ENCODE measurements around the gene SUMF1.

SUMF1 gene

DNA sequence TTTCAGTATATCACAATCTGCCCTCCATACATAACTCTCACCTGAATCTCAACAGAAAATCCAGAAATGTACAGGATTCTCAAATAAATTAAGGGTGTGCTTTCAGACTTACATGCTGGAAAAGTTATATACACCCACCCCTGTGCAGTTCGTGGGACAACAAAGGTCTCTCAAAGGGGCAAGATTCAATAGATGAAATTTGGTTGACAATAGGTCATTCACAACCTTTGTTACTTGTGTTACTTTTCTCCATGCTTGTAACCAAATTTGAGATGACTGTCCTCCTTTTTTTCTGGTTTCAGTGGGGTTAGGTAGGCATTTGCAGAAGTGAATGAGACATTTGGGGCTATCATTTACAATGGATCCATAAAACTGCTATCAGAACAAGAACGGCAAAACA lies 91.2 kb downstream of the SUMF1 start:
- no peak for DNase-seq

DNA sequence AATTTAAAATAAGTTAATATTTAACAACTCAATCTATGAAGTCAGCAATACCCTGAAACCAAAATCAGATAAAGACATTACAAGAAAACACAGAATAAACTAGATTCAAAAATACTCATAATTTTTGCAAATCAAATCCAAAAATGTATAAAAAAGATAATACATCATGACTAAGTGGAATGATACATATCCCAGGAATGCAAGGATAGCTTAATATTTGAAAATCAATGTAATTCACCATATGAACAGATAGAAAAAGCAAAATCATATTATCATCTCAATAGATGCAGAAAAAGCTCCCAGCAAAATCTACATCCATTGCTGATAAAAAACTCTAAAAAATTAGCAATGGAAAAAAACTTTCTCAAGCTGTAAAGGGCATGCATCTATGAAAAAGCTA lies 93.4 kb downstream of the SUMF1 start:
- DNase-seq: no peak

DNA sequence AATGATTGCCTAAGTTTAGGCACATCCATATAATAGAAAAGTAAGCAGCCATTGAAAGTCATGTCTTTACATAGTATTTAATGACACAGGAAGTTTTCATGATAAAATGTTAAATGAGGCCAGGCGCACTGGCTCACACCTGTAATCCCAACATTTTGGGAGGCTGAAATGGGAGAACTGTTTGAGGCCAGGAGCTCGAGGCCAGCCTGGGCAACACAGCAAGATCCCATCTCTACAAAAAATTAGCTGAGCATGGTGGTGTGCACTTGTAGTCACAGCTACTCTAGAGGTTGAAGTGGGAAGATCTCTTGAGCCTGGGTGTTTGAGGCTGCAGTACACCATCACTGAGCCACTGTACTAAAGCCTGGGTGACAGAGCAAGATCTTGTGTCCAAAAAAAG lies 104.5 kb downstream of the SUMF1 start:
- no peak for DNase-seq

DNA sequence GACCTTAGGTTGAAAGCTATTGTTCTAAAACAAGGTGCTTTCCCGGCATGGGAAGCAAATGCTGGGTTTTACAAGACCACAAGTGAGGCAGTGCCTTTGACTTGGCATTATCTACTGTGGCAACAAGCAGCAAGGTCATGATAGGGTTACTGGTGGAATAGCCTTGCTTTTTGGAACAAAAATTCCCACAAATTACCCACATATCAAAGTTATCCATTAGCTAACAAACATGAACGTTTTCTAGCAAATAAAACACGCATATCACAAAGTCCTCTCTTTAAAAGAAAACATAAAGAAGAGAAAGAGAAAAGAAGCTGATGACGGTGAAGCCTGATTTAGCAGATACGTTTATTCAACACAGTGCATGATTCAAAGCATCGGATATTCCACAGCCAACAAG lies 106.3 kb downstream of the SUMF1 start:
- DNase-seq: no peak

DNA sequence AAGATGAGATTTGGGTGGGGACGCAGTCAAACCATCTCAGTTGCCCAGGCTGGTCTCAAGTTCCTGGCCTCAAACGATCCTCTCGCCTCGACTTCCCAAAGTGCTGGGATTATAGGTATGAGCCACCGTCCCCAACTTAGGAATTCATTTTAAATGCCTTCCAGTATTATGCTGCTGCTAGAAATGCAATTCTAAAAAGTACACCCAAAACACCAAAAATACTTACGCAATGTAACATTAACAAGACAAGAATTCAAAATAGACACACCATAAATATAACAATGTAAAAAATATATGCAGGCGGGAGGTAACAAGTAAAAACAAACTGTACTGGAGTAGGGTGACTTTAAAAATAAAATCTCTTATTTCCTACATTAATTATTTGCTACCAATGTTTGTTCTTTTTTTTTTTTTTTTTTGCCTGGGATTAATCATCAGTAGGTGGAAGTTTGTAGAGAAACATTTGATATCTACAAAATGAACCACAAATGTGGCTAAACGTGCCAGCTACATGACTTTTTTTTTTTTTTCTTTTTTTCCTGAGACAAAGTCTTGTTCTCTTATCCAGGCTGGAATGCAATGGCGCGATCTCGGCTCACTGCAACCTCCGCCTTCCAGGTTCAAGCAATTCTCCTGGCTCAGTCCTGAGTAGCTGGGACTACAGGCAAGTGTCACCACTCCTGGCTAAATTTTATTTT lies 107.1 kb downstream of the SUMF1 start:
- no peak for DNase-seq

DNA sequence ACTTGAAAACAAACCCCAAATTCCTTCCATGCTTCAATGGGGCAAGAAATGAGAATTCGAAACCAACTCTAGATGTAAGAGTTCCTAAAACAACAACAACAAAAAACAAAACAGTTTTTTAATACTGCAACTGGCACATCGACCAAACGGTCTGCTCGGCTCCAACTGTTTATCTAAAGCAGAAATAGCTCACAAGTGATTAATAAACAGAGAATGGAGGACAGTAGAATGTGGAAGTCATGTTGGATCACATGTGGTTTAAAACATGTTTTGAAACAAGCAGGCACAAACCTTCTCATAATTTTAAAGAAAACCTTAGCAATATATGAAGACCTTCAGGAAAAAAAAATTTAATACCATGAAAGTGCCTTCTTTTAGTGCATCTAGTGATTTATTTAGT lies 108.8 kb downstream of the SUMF1 start:
- DNase-seq: no peak

DNA sequence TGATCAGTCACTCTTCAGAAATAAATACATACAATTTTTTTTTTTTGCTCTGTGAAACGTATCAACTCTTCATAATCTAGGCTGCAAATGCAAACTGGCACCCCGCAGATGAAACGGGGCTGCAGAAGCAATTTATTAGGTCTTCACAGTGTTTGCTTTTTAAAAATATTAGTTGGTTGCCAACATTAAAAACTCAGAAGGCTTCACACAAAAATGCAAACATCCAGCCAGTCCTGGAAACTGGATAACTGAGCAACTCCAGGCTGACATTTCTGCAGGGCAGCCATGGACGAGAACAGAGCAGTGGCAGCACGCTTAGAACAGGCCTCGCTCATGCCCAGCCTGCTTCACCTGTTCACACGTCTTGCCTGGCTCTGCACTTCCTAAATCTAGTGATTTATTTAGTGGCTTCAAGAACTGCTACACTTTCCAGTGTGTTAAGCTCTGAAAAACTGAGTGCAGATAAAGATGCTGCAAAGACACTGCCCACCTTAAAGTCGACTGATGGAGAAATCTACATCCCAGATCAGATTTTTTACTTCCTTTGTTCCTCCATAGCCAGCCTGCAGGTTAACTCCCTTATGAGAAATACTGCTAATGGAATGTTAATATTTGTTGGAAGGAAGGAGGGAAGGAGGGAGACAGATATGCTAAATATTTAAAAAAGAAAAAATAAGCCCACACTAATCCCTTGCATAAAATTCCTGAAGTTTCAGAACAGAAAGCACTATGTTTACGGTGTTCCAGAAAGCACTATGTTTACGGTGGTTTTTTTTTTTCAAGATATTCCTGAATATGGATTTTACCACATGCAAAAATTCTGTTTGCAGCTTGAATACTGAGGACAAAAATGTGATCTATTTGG lies 110.3 kb downstream of the SUMF1 start:
- no peak for DNase-seq

DNA sequence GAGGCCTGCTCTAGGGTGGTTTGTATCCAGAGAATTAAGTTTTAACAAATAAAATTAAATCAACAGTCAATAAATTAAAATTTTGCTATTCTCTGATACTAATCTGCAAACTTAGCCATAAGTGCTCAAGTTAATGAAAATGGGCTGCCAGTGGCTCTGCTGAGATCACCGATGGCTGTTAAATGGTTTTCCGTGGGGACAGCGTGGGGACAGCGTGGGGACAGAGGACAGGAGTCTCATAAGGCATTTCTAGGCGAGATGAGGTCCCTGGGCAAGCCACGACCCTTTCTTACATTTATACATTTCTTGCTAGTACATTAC lies 110.9 kb downstream of the SUMF1 start:
- no peak for DNase-seq

DNA sequence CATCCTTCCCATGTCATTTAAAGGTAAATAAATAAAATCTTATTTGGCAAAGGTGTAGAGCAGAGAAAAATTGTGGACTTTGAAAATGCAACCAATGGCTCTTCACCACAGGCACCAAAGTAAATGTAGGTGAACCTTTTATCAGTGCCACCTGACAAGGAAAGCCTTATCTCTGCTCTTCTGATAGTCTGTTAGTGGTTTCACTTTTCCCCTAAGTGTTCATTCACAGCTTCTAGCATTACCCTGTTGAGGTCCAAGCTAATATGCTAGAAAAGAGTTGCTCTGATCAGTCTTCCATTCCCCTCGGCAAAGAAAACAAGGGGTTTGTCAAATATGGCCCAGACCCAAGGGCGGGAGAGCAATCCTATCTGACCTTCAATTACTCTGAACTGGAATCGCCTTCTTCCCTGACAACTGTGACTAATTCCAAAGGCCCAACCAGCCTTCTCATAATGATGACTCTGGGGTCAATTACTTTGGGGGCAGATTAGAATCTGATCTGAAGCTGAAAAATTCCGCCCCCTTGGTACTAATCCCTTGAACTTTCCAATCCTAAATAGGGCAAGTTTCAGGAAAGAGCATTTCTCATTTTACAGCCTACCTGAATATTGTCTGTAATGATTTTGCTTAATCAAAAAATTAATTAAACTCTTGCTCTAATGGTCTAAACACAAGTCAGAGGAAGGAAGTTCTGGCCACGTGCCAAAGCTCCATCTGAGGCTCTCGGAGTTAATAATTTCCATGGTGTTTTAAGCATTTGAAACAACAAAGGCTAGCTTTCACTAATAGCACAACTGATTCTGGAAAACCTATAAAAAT lies 111.5 kb downstream of the SUMF1 start:
- no peak for DNase-seq

DNA sequence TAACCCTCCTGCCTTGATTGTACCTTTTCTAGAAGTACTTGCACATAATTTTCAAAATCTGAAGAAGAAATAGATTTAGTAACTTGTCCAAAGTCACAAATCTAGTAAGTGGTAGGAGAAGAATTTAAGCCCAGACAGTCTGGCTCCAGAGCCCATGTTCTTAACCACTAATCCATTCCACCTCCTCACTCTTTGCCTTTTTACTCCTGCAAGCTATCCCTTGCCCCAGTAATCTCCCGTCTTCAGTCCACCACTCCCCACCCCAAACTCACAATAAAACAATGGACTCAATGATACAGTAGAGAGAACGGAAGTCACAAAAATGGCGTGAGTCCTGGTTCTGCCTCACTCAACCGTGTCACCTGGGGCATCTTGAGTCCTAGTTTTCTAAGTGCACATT lies 115.2 kb downstream of the SUMF1 start:
- DNase-seq: no peak

DNA sequence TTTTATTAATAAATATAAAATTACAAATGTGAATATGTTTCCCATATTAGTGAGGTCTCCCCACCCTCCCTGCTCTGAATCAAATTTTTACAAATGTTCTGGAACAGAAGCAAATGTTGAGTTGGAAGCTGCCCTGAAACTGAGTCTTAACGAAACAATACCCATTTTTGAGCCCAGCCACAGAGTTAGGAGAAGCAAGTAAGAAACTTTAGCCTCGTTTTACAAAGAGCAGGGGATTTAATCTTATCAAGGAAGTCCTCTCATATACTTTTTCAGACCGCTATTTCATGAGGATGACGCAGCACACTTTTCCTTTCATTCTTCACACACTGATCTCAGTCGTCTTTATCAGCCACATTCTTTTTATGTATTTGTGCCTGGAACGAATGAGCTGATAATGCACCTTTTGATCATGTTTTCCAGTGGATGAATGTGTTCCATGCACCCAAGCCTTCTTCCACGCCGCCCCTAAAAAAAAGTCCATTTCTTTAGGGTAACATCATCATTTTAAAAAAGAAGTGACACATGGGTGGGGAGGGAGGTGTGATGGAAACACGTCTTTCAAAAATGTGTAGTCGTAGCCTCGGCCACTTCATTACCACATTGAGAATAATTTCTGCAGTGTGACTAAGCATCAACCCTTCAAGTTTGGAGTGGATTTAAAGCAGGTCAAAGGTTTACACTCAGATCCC lies 115.8 kb downstream of the SUMF1 start:
- DNase-seq: peak; percentile 16

DNA sequence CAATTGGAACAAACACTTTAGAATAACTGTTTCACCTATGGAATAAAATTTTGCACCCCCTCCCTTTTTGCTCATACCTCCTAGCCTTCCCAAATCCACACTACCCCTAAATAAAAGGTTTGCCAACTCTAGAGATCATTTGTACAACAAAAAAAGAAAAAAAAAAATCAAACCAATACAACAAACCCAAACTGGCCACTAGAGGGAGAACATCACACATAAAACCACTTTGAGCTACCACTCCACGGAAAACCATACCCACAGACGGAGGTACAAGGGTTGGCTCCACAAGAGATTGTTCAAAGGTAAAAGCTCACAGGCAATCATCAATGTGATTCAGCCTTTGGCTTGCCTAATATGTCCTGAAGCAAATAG lies 116.3 kb downstream of the SUMF1 start:
- peak; percentile 24 for DNase-seq

DNA sequence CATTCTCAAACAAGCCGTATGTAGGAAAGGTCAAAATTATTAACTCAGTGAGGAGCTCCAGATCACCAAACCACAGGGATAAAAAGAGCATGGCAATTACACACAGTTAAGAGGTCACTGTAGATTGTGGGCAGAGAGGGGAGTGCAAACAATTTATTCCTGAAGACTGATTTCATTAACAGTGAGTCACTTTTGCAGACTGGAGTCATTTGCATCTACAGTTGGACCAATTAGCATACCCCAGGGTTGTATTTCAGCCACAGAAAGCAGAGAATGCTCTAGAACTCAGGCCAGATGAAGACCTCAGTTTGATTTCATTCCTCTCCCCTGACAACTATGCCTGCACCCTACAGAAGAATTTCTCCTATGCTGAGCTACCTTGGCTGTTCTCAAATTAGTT lies 123.8 kb downstream of the SUMF1 start:
- no peak for DNase-seq

DNA sequence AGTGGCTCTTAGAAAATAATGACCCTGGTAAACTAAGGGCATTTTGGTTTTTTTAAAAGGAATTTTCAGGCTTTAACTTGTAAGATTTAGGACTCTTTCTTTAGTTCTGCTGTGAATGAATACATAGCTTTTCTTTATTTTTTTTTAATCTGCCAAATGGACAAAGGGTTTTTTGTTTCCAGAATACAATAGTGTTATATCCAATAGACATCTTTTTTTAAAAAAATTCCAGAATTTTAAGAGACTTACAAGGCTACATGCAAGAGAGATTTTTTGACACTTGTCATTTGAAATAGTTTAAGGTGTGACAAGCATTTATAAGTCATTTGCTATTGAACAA lies 125.8 kb downstream of the SUMF1 start:
- no peak for DNase-seq

DNA sequence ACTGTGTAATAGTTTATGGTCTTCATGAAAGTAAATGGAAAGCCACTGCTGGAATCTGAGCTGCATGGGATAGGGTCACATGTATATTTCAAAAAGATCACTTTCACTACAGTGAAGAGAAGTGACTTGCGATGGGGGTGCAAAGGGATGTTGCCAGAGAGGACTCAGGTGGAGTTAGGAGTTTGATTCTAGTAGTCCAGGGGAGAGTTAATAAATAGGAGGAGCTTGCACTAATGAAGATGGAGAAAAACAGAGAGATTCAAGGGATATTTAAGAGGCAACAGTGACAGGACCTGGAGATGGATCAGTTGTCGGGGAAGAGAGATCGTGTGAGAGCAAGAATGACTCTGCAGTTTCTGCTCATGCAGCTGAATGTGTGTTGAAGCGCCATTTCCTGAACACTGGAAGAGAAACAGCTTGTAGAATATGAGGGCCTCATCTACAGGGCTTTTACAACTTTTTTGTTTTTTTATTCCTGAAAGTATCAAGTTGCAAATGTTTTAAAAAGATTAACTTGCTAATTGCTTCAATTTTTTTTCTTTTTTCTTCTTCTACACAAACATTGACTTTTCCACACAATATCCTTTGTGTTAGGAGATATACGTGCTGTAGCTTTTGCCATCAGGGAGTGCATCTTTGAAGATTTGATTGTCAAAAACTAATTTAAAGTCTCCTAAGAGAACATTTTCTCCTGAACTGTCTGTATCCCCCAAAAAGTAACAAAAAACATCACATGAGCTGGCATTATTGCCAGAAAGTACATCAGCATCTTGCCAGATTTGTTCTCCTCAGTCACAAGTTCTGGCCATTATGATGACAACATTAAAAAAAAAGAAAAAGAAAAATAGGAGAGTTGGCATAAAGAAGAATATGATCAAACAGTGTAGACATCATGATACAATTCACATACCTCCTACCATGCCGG lies 126.4 kb downstream of the SUMF1 start:
- DNase-seq: no peak

DNA sequence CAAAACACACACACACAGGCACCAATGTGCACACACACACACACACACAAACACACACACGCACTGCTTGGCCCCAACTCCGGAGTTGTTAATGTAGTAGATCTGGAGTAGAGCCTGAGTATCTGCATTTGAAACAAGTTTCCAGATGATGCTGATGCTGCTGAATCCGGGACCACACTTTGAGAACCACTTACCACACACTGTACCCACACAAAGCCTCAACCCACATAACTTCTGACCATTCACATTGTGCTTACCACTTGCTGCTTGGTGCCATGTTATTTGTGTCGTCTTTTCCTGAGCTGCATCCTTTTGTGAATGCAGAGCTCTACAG lies 127.0 kb downstream of the SUMF1 start:
- no peak for DNase-seq

DNA sequence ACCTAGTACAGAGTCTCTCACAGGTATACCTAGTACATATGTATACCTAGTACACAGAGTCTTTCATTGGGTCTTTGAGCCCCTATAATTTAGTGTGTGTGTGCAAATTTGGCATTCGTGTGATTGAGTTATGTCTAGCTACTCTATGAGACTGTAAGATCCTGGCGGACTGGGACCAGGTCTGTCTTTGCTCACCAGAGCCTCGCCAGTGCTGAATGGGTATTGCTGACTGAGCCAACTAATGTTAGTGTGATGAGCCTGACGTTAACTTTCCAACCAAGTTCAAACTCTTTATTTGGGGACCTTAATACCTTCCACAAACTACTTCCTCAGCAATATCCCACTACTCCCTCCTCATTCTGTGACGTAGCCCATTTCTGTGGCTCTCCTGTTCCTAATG lies 128.3 kb downstream of the SUMF1 start:
- DNase-seq: no peak

DNA sequence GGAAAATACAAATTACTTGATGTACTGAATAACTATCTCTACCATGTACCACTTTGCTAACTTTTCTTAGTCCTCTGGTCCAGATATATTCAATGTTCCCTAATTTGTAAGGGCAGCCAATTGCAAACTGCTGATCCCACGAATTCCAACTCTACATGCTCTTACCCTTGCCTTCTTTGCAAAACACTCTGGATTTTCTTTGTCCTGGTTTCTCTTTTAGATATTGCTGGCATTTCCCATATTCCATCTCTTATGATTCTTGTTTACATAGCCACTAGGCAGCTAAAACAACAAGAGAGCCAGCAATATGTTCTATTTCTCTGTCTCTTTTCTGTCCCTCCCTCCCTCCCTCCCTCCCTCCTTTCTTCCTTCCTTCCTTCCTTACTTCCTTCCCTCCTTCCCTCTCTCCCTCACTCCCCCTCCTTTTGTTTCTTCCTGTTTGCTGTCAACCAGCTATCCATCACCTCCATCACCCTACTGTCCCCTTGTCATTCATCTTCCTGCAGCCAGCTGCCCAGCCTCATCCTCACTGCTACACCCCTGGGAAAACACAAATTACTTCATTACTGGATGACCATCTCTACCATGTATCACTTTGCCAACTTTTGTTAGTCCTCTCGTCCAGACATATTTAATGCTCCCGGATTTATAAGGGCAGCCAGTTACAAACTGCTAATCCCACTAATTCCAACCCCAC lies 130.1 kb downstream of the SUMF1 start:
- no peak for DNase-seq

DNA sequence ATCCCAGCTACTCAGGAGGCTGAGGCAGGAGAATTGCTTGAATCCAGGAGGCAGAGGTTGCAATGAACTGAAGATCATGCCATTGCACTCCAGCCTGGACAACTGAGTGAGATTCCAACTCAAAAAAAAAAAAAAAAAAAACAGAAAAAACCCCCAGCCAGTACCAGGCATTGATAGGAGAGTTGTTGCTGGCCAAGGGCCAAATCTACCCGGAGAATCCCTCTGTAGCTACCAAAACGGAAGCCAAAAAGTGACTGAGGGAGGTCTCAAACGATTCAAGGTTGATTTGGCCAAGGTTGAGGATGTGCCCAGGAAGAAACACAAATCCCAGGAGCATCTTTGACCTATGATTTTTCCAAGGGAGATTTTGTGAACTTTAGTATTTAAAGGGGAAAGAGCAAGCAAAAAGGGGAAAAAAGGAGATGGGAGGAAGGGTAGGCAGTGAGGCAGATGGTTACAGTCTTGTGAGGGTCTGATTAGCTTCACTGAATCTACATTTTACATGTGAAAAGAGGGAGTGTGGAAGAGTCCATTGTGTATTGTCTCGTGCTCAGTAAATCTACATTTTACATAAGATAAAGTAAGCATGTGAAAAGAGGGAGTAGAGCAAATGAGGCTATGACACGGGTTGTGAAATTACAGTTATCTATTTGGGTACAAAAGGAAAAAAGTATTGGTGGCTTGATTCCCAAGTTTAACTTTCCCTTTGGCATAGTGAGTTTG lies 131.1 kb downstream of the SUMF1 start:
- DNase-seq: no peak

DNA sequence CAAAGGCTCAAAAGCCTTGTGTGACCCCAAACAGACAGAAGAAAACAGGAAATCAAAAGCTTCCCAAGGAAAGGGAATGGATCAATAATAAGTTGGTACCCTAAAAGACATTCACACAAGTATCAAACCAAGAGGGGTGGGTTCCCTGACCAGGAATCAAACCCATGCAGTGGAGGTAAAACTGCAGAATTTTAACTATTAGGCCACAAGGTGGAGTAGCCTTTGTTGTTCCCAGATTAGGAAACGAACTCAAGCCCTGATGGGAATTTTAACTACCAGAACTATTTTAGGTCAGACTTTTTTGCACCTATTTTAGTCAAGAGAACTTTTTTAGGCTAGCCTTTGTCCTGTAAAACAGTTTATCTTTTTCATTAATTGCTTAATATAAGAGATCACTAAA lies 132.5 kb downstream of the SUMF1 start:
- no peak for DNase-seq

DNA sequence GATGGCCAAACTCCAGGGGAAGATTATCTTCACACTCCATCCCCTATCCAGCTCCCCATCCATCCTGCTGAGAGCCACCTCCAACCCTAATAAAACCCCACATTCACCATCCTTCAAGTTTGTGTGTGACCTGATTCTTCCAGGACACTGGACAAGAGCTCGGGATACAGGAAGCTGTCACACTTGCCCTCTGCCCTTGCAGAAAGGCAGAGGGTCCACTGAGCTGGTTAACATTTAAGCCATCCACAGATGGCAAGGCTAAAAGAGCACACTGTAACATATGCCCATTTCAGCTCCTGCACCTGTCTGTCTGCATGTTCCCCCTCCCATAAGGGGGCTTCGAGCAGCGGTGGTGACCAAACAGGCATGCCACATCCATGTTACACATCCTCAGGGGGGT lies 134.1 kb downstream of the SUMF1 start:
- DNase-seq: no peak

All from activated CD4-positive, alpha-beta T cell treated with anti-CD3 and anti-CD28 coated beads, Interleukin-2, amount 50 U/mL, for 1 hour (primary cell).